ENCODE measurements around the gene EMC10. TPM values are rescaled to one million over a fixed set of nuclear protein-coding genes. Genes with fewer than 3 reads are reported as not detected.
"Not testable (repeated sequence)": the region's sequence is repeated elsewhere in the genome, so short reads cannot be mapped to it uniquely, and the experiment has no call there.

EMC10 gene
- total RNA-seq, 2 experiments from 2014 or later = 39.1 to 44.4 TPM

DNA sequence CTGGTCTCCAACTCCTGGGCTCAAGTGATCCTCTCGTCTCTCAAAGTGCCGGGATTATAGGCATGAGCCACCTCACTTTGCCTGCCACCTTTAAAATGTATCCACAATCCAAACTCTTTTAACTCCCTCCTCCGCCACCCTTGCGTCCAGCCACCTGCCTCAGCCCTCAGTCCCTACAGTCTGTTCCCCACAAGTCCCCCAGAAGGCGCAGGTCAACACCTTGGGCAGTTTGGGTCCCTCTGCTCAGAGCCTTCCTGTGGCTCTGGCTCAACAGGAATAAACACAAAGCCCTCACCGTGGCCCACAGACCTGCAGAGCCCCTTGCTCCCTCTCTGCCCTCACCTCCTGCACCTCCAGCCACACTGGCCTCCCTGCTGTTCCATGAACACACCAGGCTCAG, 7.5 kb upstream of the EMC10 start:
- CTCF ChIA-PET (ENCODE audit: unreplicated experiment) = no interaction called here
- no peak overlapping the region for H2AFZ ChIP-seq (ENCODE audit: low read length)
- POLR2A ChIA-PET = no interaction called here

DNA sequence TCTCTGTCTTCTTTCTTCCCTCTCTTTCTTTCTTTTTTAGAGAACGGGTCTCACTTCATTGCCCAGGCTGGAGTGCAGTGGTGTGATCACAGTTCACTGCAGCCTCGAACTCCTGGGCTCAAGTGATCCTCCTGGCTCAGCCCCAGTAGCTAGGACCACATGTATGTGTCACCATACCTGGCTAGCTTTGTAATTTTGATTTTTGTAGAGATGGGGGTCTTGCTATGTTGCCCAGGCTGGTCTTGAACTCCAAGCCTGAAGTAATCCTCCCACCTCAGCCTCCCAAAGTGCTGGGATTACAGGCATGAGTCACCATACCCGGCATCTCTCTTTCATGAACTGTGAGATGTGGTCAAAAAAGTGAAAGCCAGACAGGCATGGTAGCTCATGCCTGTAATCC, 3.0 kb upstream of the EMC10 start:
- Histone ChIP-seq H3K79me2 (ENCODE audit: insufficient read depth, low read depth, low read length) (peaks cover 19% of the 10 kb centered on the region), H3K4me1 (ENCODE audit: insufficient read depth, low read length, poor library complexity, severe bottlenecking) (peaks cover 10% of the 10 kb centered on the region), H3K36me3 (ENCODE audit: insufficient read depth, low read length) (peaks cover 11% of the 10 kb centered on the region)
- H3K9me3 ChIP-seq (ENCODE audit: low read length); H2AFZ ChIP-seq (ENCODE audit: low read length); intact Hi-C loops (cut with micrococcal nuclease; ENCODE audit: unreplicated experiment); DNase-seq (ENCODE audit: low spot score); H4K20me1 ChIP-seq (ENCODE audit: insufficient read depth, low read length); H3K4me2 ChIP-seq (ENCODE audit: low read length); CTCF ChIA-PET (ENCODE audit: unreplicated experiment); H3K9me2 ChIP-seq (ENCODE audit: insufficient read depth, low read length); POLR2A ChIA-PET; BruUV-seq (replicated peaks); H3K27ac ChIP-seq (ENCODE audit: low read depth, low read length, poor library complexity, severe bottlenecking); H3K4me3 ChIP-seq (ENCODE audit: low read depth, low read length, poor library complexity, severe bottlenecking): not testable (repeated sequence)

More for the DNA sequence above, 7.5 kb upstream of the EMC10 start:
- no peaks in the 10 kb centered on the region for H3K36me3 ChIP-seq (ENCODE audit: insufficient read depth, low read length)
- no peaks in the 10 kb centered on the region for H4K20me1 ChIP-seq (ENCODE audit: insufficient read depth, low read length)
- no peaks in the 10 kb centered on the region for H3K9me2 ChIP-seq (ENCODE audit: insufficient read depth, low read length)
- no peaks in the 10 kb centered on the region for H3K4me1 ChIP-seq (ENCODE audit: insufficient read depth, low read length, poor library complexity, severe bottlenecking)
- DNase-seq (ENCODE audit: low spot score) = no peak
- no peak overlapping the region for H3K27ac ChIP-seq (ENCODE audit: low read depth, low read length, poor library complexity, severe bottlenecking)
- intact Hi-C loops (cut with micrococcal nuclease; ENCODE audit: unreplicated experiment) = no loop called here
- no peak overlapping the region for H3K4me3 ChIP-seq (ENCODE audit: low read depth, low read length, poor library complexity, severe bottlenecking)
- no TSS peak for BruUV-seq (replicated peaks)
- H3K9me3 ChIP-seq (ENCODE audit: low read length) = no peaks in the 10 kb centered on the region
- no peaks in the 10 kb centered on the region for H3K79me2 ChIP-seq (ENCODE audit: insufficient read depth, low read depth, low read length)
- no peak for TF ChIP-seq EZH2phosphoT487 (IDR thresholded peaks at IDR 0.05; ENCODE audit: borderline replicate concordance, low read depth, low read length)
- TF ChIP-seq, protein P1, sequence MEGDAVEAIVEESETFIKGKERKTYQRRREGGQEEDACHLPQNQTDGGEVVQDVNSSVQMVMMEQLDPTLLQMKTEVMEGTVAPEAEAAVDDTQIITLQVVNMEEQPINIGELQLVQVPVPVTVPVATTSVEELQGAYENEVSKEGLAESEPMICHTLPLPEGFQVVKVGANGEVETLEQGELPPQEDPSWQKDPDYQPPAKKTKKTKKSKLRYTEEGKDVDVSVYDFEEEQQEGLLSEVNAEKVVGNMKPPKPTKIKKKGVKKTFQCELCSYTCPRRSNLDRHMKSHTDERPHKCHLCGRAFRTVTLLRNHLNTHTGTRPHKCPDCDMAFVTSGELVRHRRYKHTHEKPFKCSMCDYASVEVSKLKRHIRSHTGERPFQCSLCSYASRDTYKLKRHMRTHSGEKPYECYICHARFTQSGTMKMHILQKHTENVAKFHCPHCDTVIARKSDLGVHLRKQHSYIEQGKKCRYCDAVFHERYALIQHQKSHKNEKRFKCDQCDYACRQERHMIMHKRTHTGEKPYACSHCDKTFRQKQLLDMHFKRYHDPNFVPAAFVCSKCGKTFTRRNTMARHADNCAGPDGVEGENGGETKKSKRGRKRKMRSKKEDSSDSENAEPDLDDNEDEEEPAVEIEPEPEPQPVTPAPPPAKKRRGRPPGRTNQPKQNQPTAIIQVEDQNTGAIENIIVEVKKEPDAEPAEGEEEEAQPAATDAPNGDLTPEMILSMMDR (conservative IDR thresholded peaks at IDR 0.05; ENCODE audit: low read length) = no peak
- H3K4me2 ChIP-seq (ENCODE audit: low read length) = no peak overlapping the region

DNA sequence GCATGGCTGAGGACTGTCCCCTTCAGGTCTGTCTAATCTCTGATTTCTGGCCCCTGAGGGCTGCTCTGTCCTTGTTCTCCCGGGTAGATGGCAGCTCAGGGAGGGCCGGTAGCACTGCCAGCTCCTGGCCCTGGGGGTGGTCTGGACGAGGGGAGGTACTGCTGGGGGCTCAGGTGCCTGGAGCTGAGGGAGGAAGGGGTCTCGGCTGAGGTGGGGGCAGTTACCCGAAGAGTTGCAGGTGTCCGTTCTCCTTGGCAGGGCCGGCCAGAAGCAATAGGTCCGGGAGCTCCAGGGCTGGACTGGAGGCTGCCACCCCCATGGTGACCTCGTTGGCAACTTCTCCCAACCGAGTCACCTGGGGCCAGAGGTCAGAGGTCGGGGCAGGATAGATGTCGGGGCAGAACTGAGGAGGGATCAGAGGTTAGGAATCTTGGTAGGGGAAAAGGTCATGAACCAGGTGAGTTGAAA, 1.2 kb upstream of the EMC10 start:
- H3K9me2 ChIP-seq (ENCODE audit: insufficient read depth, low read length) = no peaks in the 10 kb centered on the region
- no peaks in the 10 kb centered on the region for H4K20me1 ChIP-seq (ENCODE audit: insufficient read depth, low read length)
- no peak overlapping the region for H3K4me3 ChIP-seq (ENCODE audit: low read depth, low read length, poor library complexity, severe bottlenecking)
- peaks cover 22% of the 10 kb centered on the region for H3K79me2 ChIP-seq (ENCODE audit: insufficient read depth, low read depth, low read length)
- peaks cover 10% of the 10 kb centered on the region for H3K4me1 ChIP-seq (ENCODE audit: insufficient read depth, low read length, poor library complexity, severe bottlenecking)
- BruUV-seq (replicated peaks) = no TSS peak
- ChIA-PET CTCF (ENCODE audit: unreplicated experiment) (no interaction called here), POLR2A (no interaction called here)
- H3K36me3 ChIP-seq (ENCODE audit: insufficient read depth, low read length) = peaks cover 29% of the 10 kb centered on the region
- TF ChIP-seq, protein P1 (conservative IDR thresholded peaks at IDR 0.05; ENCODE audit: low read length) = no peak
- TF ChIP-seq EZH2phosphoT487 (IDR thresholded peaks at IDR 0.05; ENCODE audit: borderline replicate concordance, low read depth, low read length) = no peak
- H3K4me2 ChIP-seq (ENCODE audit: low read length) = no peak overlapping the region
- intact Hi-C loops (cut with micrococcal nuclease; ENCODE audit: unreplicated experiment) = no loop called here
- no peak overlapping the region for H3K27ac ChIP-seq (ENCODE audit: low read depth, low read length, poor library complexity, severe bottlenecking)
- DNase-seq (ENCODE audit: low spot score) = no peak
- no peak overlapping the region for H2AFZ ChIP-seq (ENCODE audit: low read length)
- H3K9me3 ChIP-seq (ENCODE audit: low read length) = peaks cover 12% of the 10 kb centered on the region
